Fibroblast of mammary gland (primary cell): Measurements from ENCODE around the gene HSPG2.

Experiments
- DNase-seq: peaks from one replicate; pipeline ENCODE4 v3.0.0-alpha.2; 2010; ENCODE audit warnings: low read depth
- H3K4me3 ChIP-seq: 2 replicates; pipeline ENCODE4 v1.5.1; 2011; ENCODE audit warnings: low read depth, mild to moderate bottlenecking, low read length, moderate library complexity; ENCODE audit not compliant: control insufficient read depth
- CTCF ChIP-seq: conservative IDR thresholded peaks from 2 replicates; pipeline ENCODE4 v1.5.1; 2011; ENCODE audit warnings: low read depth, low read length, inconsistent platforms; ENCODE audit not compliant: control insufficient read depth, insufficient read depth

The HSPG2 gene

GRCh38 chr1:21887216-21887736, 49.8 kb downstream of the HSPG2 start:
- TF ChIP-seq CTCF = no peak
- no peak overlapping the region for H3K4me3 ChIP-seq
- no peak for DNase-seq

GRCh38 chr1:21886486-21887215, 50.5 kb downstream of the HSPG2 start:
- TF ChIP-seq CTCF = no peak
- DNase-seq = no peak
- no peak overlapping the region for H3K4me3 ChIP-seq

- no peak for TF ChIP-seq CTCF
- no peak for DNase-seq
- no peak overlapping the region for H3K4me3 ChIP-seq
Measured at GRCh38 chr1:21885236-21886037, 51.7 kb downstream of the HSPG2 start.

GRCh38 chr1:21884456-21885235, 52.5 kb downstream of the HSPG2 start:
- no peak for DNase-seq
- TF ChIP-seq CTCF = no peak
- H3K4me3 ChIP-seq = no peak overlapping the region

GRCh38 chr1:21882721-21883415, 54.2 kb downstream of the HSPG2 start:
- H3K4me3 ChIP-seq = no peak overlapping the region
- DNase-seq = peak; percentile 56
- no peak for TF ChIP-seq CTCF

GRCh38 chr1:21881250-21881649, 55.9 kb downstream of the HSPG2 start:
- no peak for DNase-seq
- H3K4me3 ChIP-seq = no peak overlapping the region
- TF ChIP-seq CTCF = no peak
